Kidney epithelial cell (primary cell): Measurements from ENCODE around the gene ELL. TPM values are rescaled to one million over a fixed set of nuclear protein-coding genes. Genes with fewer than 3 reads are reported as not detected.

Experiments used
- DNase-seq: peaks from one replicate; pipeline ENCODE4 v3.0.0-alpha.2; 2010; ENCODE audit warnings: low read depth
- H3K27me3 ChIP-seq: 2 replicates; pipeline ENCODE4 v1.6.0; 2011; ENCODE audit warnings: low read length; ENCODE audit not compliant: control insufficient read depth, insufficient read depth
- H3K36me3 ChIP-seq: 2 replicates; pipeline ENCODE4 v1.5.1; 2011; ENCODE audit warnings: low read length; ENCODE audit not compliant: control insufficient read depth, insufficient read depth
- H3K4me3 ChIP-seq: 2 replicates; pipeline ENCODE4 v1.5.1; 2011; ENCODE audit warnings: low read depth, mild to moderate bottlenecking, control low read depth, low read length
- total RNA-seq: library from RNA; depleted of rRNA; stranded (reverse); fragments of >200 nt; gene quantifications from 2 replicates; pipeline ENCODE4 v1.2.3, GENCODE V29; 2015
- TF ChIP-seq, protein P1 (sequence below): IDR thresholded peaks from 2 replicates; pipeline ENCODE4 v1.5.1; 2011; ENCODE audit warnings: mild to moderate bottlenecking, moderate library complexity, low read length, control low read depth, inconsistent platforms; ENCODE audit not compliant: insufficient read depth, poor library complexity, severe bottlenecking

ELL gene
- total RNA-seq, result 12.7 and 13.1 TPM in 2 replicates

DNA sequence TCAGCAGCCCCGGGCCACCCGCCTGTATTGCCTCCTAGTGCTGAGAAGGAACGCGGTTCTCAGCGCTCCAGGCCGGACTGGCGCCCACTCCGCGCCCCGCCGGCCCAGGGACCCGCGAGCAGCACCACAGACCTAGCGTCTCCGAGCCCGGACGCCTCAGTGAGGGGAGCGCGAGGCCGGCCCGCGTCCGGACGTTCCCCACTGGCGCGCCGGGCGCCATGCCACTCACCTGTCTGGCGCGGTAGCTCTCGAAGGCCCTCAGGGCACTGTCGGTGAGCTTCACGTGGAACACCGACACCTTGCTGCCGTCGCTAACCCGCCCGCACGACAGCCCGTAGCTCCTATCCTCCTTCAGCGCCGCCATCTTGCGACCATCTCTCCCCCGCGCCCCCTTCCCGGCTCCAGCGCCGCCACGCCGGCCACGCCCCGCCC, at the start of gene ELL:
Gene ELL (minus strand): TSS at position 379 of the 432 bp plus-strand sequence. CDS start 15 bp downstream, at position 364.
- TF ChIP-seq, protein P1, sequence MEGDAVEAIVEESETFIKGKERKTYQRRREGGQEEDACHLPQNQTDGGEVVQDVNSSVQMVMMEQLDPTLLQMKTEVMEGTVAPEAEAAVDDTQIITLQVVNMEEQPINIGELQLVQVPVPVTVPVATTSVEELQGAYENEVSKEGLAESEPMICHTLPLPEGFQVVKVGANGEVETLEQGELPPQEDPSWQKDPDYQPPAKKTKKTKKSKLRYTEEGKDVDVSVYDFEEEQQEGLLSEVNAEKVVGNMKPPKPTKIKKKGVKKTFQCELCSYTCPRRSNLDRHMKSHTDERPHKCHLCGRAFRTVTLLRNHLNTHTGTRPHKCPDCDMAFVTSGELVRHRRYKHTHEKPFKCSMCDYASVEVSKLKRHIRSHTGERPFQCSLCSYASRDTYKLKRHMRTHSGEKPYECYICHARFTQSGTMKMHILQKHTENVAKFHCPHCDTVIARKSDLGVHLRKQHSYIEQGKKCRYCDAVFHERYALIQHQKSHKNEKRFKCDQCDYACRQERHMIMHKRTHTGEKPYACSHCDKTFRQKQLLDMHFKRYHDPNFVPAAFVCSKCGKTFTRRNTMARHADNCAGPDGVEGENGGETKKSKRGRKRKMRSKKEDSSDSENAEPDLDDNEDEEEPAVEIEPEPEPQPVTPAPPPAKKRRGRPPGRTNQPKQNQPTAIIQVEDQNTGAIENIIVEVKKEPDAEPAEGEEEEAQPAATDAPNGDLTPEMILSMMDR, result no peak
- H3K4me3 ChIP-seq, result peak within 1 kb of the TSS; percentile 100
- no peaks in the 10 kb centered on the region for H3K36me3 ChIP-seq
- no peaks in the 10 kb centered on the region for H3K27me3 ChIP-seq
- no peak for DNase-seq

DNA sequence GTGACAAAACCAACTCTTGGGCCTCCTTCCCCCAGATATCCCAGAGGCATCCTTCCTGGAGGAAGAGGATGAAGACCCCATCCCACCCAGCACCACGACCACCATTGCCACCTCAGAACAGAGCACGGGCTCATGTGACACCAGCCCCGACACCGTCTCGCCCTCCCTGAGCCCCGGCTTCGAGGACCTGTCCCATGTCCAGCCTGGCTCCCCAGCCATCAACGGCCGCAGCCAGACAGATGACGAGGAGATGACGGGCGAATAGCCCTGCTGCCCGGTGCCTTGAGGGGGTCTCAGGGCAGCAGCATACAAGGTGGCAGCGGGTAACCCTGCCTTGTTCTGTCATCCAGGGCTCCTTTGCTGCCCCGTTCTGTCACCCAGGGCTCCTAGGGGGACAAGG, 46.5 kb upstream of the ELL start:
- Histone ChIP-seq H3K27me3 (no peaks in the 10 kb centered on the region), H3K36me3 (peaks cover 2% of the 10 kb centered on the region), H3K4me3 (no peak overlapping the region)
- no peak for DNase-seq
- TF ChIP-seq, protein P1, result no peak

DNA sequence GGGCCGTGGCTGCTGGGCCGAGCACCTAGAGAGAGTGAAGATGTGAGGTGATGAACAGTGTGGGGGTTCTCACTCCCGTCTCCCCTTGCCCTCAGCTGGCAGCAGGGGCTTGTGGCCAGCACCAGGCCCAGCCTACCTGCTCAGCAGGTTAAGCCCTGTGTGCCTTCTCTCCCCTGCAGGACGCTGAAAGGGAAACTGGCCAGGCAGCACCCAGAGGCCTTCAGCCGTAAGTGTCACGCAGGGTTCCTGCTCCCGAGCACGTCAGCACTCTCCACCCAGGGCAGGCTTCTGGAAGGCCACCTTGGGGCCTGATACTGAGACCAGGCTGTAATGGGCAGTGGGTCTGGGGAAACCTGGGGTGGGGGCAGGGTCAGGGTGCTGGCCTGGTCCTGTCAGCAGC, 45.1 kb upstream of the ELL start:
- H3K4me3 ChIP-seq, result no peak overlapping the region
- H3K36me3 ChIP-seq, result peaks cover 2% of the 10 kb centered on the region
- no peak for DNase-seq
- TF ChIP-seq, protein P1, result no peak
- H3K27me3 ChIP-seq, result no peaks in the 10 kb centered on the region

DNA sequence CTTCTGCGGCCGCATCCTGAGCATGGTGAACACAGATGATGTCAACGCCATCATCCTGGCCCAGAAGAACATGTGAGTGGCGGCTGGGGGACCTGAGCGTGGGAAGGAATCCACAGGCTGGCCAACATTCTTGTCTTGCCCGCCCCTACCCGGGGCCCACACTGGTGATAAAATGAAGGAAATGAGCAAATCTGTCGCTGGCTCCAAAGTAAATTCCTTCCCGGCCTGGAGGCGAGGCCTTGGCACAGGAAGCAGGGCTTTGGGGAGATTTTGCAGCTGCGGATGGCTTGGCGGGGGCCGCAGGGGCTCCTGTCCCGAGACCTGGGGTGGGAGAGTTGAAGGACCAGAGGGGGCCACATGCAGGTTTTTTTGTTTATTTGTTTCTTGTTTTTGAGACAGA, 40.2 kb upstream of the ELL start:
- peaks cover 2% of the 10 kb centered on the region for H3K36me3 ChIP-seq
- no peak overlapping the region for H3K4me3 ChIP-seq
- TF ChIP-seq, protein P1, result no peak
- no peaks in the 10 kb centered on the region for H3K27me3 ChIP-seq
- no peak for DNase-seq

DNA sequence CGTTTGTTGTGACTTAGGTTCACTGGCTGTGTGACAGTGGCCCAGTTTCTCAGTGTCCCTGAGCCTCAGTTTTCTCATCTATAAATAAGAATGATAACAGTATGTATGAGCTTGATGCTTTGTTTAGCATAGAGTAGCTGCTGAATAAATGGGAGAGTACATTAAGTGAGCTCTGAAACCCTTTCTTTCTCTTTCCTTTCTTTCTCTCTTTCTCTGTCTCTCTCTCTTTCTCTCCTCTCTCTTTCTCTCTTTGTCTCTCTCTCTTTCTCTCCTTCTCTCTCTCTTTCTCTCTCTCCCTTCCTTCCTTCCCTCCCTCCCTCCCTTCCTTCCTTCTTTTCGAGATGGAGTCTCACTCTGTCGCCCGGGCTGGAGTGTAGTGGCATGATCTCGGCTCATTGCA, 37.8 kb upstream of the ELL start:
- TF ChIP-seq, protein P1, result no peak
- no peak for DNase-seq
- no peak overlapping the region for H3K4me3 ChIP-seq
- H3K27me3 ChIP-seq, result no peaks in the 10 kb centered on the region
- H3K36me3 ChIP-seq, result peaks cover 2% of the 10 kb centered on the region

DNA sequence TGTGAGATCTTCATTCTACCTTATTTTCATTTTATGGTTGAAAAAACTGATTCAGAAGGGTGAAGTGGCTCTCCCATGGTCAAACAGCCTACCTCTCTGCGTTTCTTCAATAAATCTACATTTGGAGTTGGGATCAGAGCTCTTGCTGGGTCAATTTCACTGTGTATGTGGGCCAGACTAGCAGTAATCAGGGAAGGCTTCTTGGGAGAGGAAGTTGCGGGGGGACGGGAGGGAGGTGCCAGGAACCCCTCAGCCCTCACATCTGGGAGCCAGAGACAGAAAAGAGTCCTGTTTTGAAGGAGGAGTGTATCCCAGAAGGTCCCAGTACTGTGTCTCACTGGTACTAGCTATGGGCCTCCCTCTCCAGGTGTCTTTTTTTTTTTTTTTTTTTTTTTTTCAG, 36.7 kb upstream of the ELL start:
- DNase-seq, result no peak
- Histone ChIP-seq H3K27me3 (no peaks in the 10 kb centered on the region), H3K36me3 (peaks cover 2% of the 10 kb centered on the region), H3K4me3 (peak overlapping the region; percentile 85)
- TF ChIP-seq, protein P1, result no peak
